SU-DHL-6 (cell line): Measurements from ENCODE around the gene NCS1.

Experiments
- EZH2phosphoT487 ChIP-seq: fragments of 200-600 bp; sonication (generic), shearing (Covaris generic); conservative IDR thresholded peaks from 2 replicates; pipeline ENCODE4 v1.6.1; 2018; ENCODE audit warnings: mild to moderate bottlenecking, antibody characterized with exemption, low read length, moderate library complexity, mixed read lengths
- TF ChIP-seq, protein P1 (sequence below): fragments of 200-600 bp; sonication (generic); IDR thresholded peaks from one replicate; pipeline ENCODE4 v1.5.1; 2017; ENCODE audit warnings: antibody characterized with exemption, mild to moderate bottlenecking, low read length, moderate library complexity; ENCODE audit not compliant: insufficient read depth, poor library complexity, severe bottlenecking

DNA sequence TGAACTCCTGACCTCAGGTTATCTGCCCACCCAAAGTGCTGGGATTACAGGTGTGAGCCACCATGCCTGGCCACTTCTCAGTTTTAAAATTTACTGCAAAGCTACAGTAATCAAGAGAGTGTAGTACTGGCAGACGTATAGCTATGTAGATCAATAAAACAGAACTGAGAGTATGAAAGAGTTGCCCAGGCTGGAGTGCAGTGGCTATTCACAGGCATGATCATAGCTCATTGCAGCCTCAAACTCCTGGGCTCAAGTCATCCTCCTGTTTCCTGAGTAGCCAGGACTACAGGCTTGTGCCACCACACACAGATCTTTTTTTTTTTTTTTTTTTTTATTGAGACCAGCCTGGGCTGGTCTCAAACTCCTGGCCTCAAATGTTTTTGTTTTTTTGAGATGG, 26.5 kb upstream of the NCS1 start:
- TF ChIP-seq, protein P1, sequence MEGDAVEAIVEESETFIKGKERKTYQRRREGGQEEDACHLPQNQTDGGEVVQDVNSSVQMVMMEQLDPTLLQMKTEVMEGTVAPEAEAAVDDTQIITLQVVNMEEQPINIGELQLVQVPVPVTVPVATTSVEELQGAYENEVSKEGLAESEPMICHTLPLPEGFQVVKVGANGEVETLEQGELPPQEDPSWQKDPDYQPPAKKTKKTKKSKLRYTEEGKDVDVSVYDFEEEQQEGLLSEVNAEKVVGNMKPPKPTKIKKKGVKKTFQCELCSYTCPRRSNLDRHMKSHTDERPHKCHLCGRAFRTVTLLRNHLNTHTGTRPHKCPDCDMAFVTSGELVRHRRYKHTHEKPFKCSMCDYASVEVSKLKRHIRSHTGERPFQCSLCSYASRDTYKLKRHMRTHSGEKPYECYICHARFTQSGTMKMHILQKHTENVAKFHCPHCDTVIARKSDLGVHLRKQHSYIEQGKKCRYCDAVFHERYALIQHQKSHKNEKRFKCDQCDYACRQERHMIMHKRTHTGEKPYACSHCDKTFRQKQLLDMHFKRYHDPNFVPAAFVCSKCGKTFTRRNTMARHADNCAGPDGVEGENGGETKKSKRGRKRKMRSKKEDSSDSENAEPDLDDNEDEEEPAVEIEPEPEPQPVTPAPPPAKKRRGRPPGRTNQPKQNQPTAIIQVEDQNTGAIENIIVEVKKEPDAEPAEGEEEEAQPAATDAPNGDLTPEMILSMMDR = no peak
- TF ChIP-seq EZH2phosphoT487 = no peak
